H1 (cell line): ENCODE measurements around the gene IQUB. TPM values are rescaled to one million over a fixed set of nuclear protein-coding genes. Genes with fewer than 3 reads are reported as not detected.

Experiments
- CTCF ChIA-PET: fragments of 300-600 bp; sonication (Branson Sonifier 250); formaldehyde crosslinking; loops from one replicate; lab custom pipeline; 2021; ENCODE audit not compliant: partially characterized antibody; lab: Charles Lee
- POLR2A ChIA-PET: fragments of 300-600 bp; sonication (Branson Sonifier 250); formaldehyde crosslinking; loops from one replicate; lab custom pipeline; 2021; ENCODE audit warnings: inconsistent platforms; ENCODE audit not compliant: partially characterized antibody; lab: Charles Lee
- DNase-seq, 2 experiments: peaks; one replicate each; pipeline versions ENCODE4 v3.0.0 to v3.0.0-alpha.2; 2010 to 2022; ENCODE audit warnings: low spot score in 2 of 2, low read depth in 1 of 2, mixed read lengths in 1 of 2
- FAIRE-seq: peaks from 2 replicates; lab custom pipeline; 2011; peaks lifted over from hg19 to GRCh38; lab: Jason Lieb, UNC
- H2AFZ ChIP-seq: 2 replicates; pipeline ENCODE4 v1.8.1; 2012; ENCODE audit warnings: low read length, inconsistent platforms
- H2AK5ac ChIP-seq: 2 replicates; pipeline ENCODE4 v1.6.1; 2013; ENCODE audit warnings: low read depth, low read length
- H2BK120ac ChIP-seq: replicated peaks from 2 replicates; pipeline ENCODE3; 2013; ENCODE audit warnings: low read depth, low read length, inconsistent platforms
- H2BK12ac ChIP-seq: 2 replicates; pipeline ENCODE4 v1.6.1; 2013; ENCODE audit warnings: low read depth, low read length
- H2BK15ac ChIP-seq: 2 replicates; pipeline ENCODE4 v1.6.1; 2013; ENCODE audit warnings: low read length
- H2BK20ac ChIP-seq: 2 replicates; pipeline ENCODE4 v1.6.1; 2013; ENCODE audit warnings: low read length
- H2BK5ac ChIP-seq: 2 replicates; pipeline ENCODE4 v1.6.1; 2013; ENCODE audit warnings: low read depth, low read length
- H3K14ac ChIP-seq: 2 replicates; pipeline ENCODE4 v1.6.1; 2013; ENCODE audit warnings: inconsistent platforms; ENCODE audit not compliant: insufficient read length
- H3K18ac ChIP-seq: 2 replicates; pipeline ENCODE4 v1.6.1; 2013; ENCODE audit warnings: low read length; ENCODE audit errors: extremely low read depth
- H3K23ac ChIP-seq: 2 replicates; pipeline ENCODE4 v1.6.1; 2013; ENCODE audit warnings: inconsistent platforms; ENCODE audit not compliant: insufficient read length
- H3K23me2 ChIP-seq: 2 replicates; pipeline ENCODE4 v1.6.1; 2013; ENCODE audit warnings: low read depth, low read length
- H3K27ac ChIP-seq: 2 replicates; pipeline ENCODE4 v1.6.1; 2011; ENCODE audit warnings: low read depth, low read length, inconsistent platforms
- H3K27me3 ChIP-seq, 4 experiments: replicated peaks in 1 of 4; 1 replicate in 1 of 4; 2 replicates in 3 of 4; pipeline versions ENCODE4 v1.6.1 to v1.8.1; 2011 to 2013; ENCODE audit warnings: low read length in 3 of 4, mild to moderate bottlenecking in 3 of 4, inconsistent platforms in 2 of 4, mixed read lengths in 2 of 4, moderate library complexity in 1 of 4; ENCODE audit not compliant: control insufficient read depth in 3 of 4, insufficient read depth in 3 of 4; ENCODE audit errors: extremely low read depth in 1 of 4
- H3K36me3 ChIP-seq, 4 experiments: 2 replicates each; pipeline versions ENCODE4 v1.6.1 to v1.8.1; 2011 to 2013; ENCODE audit warnings: mild to moderate bottlenecking in 4 of 4, low read length in 3 of 4, moderate library complexity in 2 of 4, control low read depth in 1 of 4, inconsistent platforms in 1 of 4; ENCODE audit not compliant: insufficient read depth in 4 of 4, control insufficient read depth in 2 of 4
- H3K4ac ChIP-seq: replicated peaks from 2 replicates; pipeline ENCODE3; 2013; ENCODE audit warnings: low read length, low read depth, mixed read lengths, inconsistent platforms; ENCODE audit not compliant: insufficient read length
- H3K4me1 ChIP-seq, 4 experiments: replicated peaks in 1 of 4; 1 replicate in 1 of 4; 2 replicates in 3 of 4; pipeline versions ENCODE4 v1.6.1 to v1.8.1; 2011 to 2013; ENCODE audit warnings: low read length in 3 of 4, inconsistent platforms in 2 of 4, mixed read lengths in 1 of 4; ENCODE audit not compliant: insufficient read depth in 4 of 4, control insufficient read depth in 3 of 4
- H3K4me2 ChIP-seq, 2 experiments: 2 replicates each; pipeline versions ENCODE4 v1.6.1 to v1.8.1; 2011 to 2013; ENCODE audit warnings: low read depth in 2 of 2, low read length in 2 of 2, control low read depth in 1 of 2, inconsistent platforms in 1 of 2, mild to moderate bottlenecking in 1 of 2; ENCODE audit not compliant: insufficient read depth in 1 of 2
- H3K4me3 ChIP-seq, 4 experiments: fragments of 200-600, 300-600 bp in 1 of 4; sonication (generic), shearing (Covaris generic), sonication (Bioruptor Twin) in 1 of 4; 2 replicates each; pipeline versions ENCODE4 v1.5.1 to v1.8.1; 2011 to 2016; ENCODE audit warnings: low read length in 4 of 4, low read depth in 3 of 4, control low read depth in 2 of 4, inconsistent platforms in 2 of 4, mild to moderate bottlenecking in 2 of 4, mixed read lengths in 1 of 4, moderate library complexity in 1 of 4; ENCODE audit not compliant: insufficient read depth in 2 of 4; ENCODE audit errors: extremely low read depth in 1 of 4
- H3K56ac ChIP-seq: replicated peaks from 2 replicates; pipeline ENCODE3; 2013; ENCODE audit warnings: low read depth, mild to moderate bottlenecking, mixed read lengths, low read length, inconsistent platforms; ENCODE audit not compliant: insufficient read length
- H3K79me1 ChIP-seq: 2 replicates; pipeline ENCODE4 v1.6.1; 2013; ENCODE audit warnings: low read depth, low read length, control low read depth
- H3K79me2 ChIP-seq, 2 experiments: 2 replicates each; pipeline versions ENCODE4 v1.6.1 to v1.8.1; 2012 to 2013; ENCODE audit warnings: low read length in 2 of 2, mild to moderate bottlenecking in 2 of 2, inconsistent platforms in 1 of 2; ENCODE audit not compliant: insufficient read depth in 2 of 2, control insufficient read depth in 1 of 2
- H3K9ac ChIP-seq, 4 experiments: replicated peaks in 1 of 4; 1 replicate in 1 of 4; 2 replicates in 3 of 4; pipeline versions ENCODE4 v1.6.1 to v1.8.1; 2011 to 2013; ENCODE audit warnings: low read depth in 3 of 4, low read length in 3 of 4, control low read depth in 2 of 4, mild to moderate bottlenecking in 2 of 4, moderate library complexity in 2 of 4, inconsistent platforms in 1 of 4; ENCODE audit errors: extremely low read depth in 1 of 4
- H3K9me3 ChIP-seq, 2 experiments: 2 replicates each; pipeline versions ENCODE4 v1.6.1 to v1.8.1; 2012 to 2013; ENCODE audit warnings: mild to moderate bottlenecking in 2 of 2, moderate library complexity in 2 of 2, control low read depth in 1 of 2, inconsistent platforms in 1 of 2, low read depth in 1 of 2, low read length in 1 of 2, mixed read lengths in 1 of 2; ENCODE audit not compliant: insufficient read depth in 2 of 2
- H4K20me1 ChIP-seq, 2 experiments: replicated peaks in 1 of 2; 2 replicates each; pipeline versions ENCODE3 to v1.8.1; 2011 to 2013; ENCODE audit warnings: inconsistent platforms in 2 of 2, low read length in 2 of 2, mild to moderate bottlenecking in 1 of 2; ENCODE audit not compliant: insufficient read depth in 2 of 2, control insufficient read depth in 1 of 2
- H4K5ac ChIP-seq: 2 replicates; pipeline ENCODE4 v1.6.1; 2013; ENCODE audit warnings: low read length, low read depth, mixed read lengths, inconsistent platforms; ENCODE audit not compliant: insufficient read length
- H4K8ac ChIP-seq: 2 replicates; pipeline ENCODE4 v1.8.0; 2013; ENCODE audit warnings: mild to moderate bottlenecking, moderate library complexity, low read length, inconsistent platforms; ENCODE audit not compliant: insufficient read depth; ENCODE audit errors: extremely low read depth
- H4K91ac ChIP-seq: replicated peaks from 2 replicates; pipeline ENCODE3; 2013; ENCODE audit warnings: low read length, mixed read lengths, inconsistent platforms; ENCODE audit not compliant: insufficient read length
- CEBPB ChIP-seq: IDR thresholded peaks from 2 replicates; pipeline ENCODE4 v1.6.1; 2012; ENCODE audit warnings: low read depth, low read length
- EGR1 ChIP-seq: IDR thresholded peaks from 2 replicates; pipeline ENCODE4 v1.6.1; 2011; ENCODE audit warnings: low read depth, low read length, borderline replicate concordance
- GABPA ChIP-seq: IDR thresholded peaks from 2 replicates; pipeline ENCODE4 v1.6.1; 2011; ENCODE audit warnings: mild to moderate bottlenecking, low read length, moderate library complexity, borderline replicate concordance; ENCODE audit not compliant: insufficient read depth
- KDM1A ChIP-seq: fragments of 200-600, 300-600 bp; sonication (generic); IDR thresholded peaks from 2 replicates; pipeline ENCODE4 v1.7.1; 2016; ENCODE audit warnings: mild to moderate bottlenecking, low read length, borderline replicate concordance
- MAFK ChIP-seq: IDR thresholded peaks from 2 replicates; pipeline ENCODE4 v1.6.1; 2012; ENCODE audit warnings: low read depth, mild to moderate bottlenecking, improper control_type of control experiment, low read length
- POLR2A ChIP-seq, 2 experiments: IDR thresholded peaks; 1 replicate in 1 of 2; 2 replicates in 1 of 2; pipeline ENCODE4 v1.6.1; 2011; ENCODE audit warnings: low read depth in 2 of 2, low read length in 2 of 2, mild to moderate bottlenecking in 2 of 2; ENCODE audit errors: control extremely low read depth in 1 of 2
- POU5F1 ChIP-seq: IDR thresholded peaks from 2 replicates; pipeline ENCODE4 v1.6.1; 2011; ENCODE audit warnings: low read depth, mild to moderate bottlenecking, low read length, moderate library complexity
- SIN3A ChIP-seq, 2 experiments: IDR thresholded peaks in 1 of 2; conservative IDR thresholded peaks in 1 of 2; 2 replicates each; pipeline ENCODE4 v1.6.1; 2011 to 2012; ENCODE audit warnings: low read length in 2 of 2, improper control_type of control experiment in 1 of 2, low read depth in 1 of 2, mild to moderate bottlenecking in 1 of 2
- SP2 ChIP-seq: IDR thresholded peaks from 2 replicates; pipeline ENCODE4 v1.6.1; 2012; ENCODE audit warnings: mild to moderate bottlenecking, low read length, inconsistent platforms
- SRF ChIP-seq: IDR thresholded peaks from 2 replicates; pipeline ENCODE4 v1.6.1; 2011; ENCODE audit warnings: mild to moderate bottlenecking, low read depth, low read length, moderate library complexity
- ZNF274 ChIP-seq: IDR thresholded peaks from 2 replicates; pipeline ENCODE4 v1.7.0; 2012; ENCODE audit warnings: low read length, borderline replicate concordance; ENCODE audit errors: extremely low read depth
- WGBS, 2 experiments: shearing (Covaris generic) in 1 of 2; methylation state at CpG; one replicate each; pipeline versions ENCODE4 v1.1.6 to v1.1.7; 2013 to 2015; ENCODE audit warnings: low lambda C conversion rate in 2 of 2, mixed read lengths in 2 of 2, inconsistent platforms in 1 of 2, low coverage in 1 of 2, missing lambda C conversion rate in 1 of 2; ENCODE audit not compliant: insufficient replicate concordance in 2 of 2, insufficient coverage in 1 of 2, insufficient read length in 1 of 2; ENCODE audit errors: extremely low coverage in 1 of 2, missing lambda C conversion rate in 1 of 2; 5-methylcytosine and 5-hydroxymethylcytosine counted together
- polyA plus RNA-seq, 7 experiments: library from polyadenylated mRNA; depleted of rRNA in 3 of 7; stranded (reverse) in 5 of 7; unstranded in 2 of 7; fragments of >200 nt in 5 of 7; fragments of 200-250 nt in 2 of 7; gene quantifications; 1 replicate in 5 of 7; 2 replicates in 1 of 7; 4 replicates in 1 of 7; pipeline versions ENCODE4 v1.2.1 to v1.2.3, GENCODE V29; 2011 to 2013; ENCODE audit warnings: missing spikeins in 2 of 7, mixed read lengths in 2 of 7
- total RNA-seq: library from RNA; stranded (reverse); fragmentation: NEBNext Ultra II Directional; extraction: Animal tissue kit (Norgen Biotek cat#: 25700); gene quantifications from 2 replicates; pipeline ENCODE4 v1.2.1, GENCODE V29; 2021

The IQUB gene
- total and polyA plus RNA-seq, 2 of the 8 experiments (the other 6 are each of a cell fraction or from before 2014, with no cell fraction given): 0.12 to 0.82 TPM

DNA sequence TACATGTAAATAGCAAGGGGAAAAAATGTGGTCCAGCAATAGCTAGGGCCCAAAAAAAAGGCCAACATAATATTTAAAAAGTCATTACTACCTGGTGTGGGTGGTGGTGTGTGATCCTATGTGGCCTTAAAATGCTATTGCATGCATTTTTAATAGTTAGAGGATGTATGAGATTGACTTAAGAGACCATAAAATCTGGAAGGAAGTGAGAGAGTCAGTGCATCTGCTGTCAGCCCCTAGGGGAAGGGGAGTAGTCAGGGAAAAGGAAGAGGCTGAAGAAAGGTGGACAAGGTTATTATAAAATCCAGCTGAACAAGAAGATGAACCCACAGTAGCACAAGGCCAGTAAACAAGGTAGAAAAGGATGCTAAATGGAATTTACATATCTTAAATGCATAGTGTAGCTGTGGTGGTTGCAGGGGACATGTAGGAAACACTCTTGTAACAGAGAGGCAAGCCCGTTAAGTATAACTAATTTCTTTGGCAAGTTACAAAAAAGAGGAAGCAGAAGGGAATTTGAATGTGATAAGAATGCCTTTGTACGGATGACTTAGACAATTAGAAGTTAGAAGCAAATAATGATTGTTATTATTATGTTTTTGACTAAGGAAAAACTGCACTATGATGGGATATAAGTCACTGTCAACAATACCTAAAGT lies 35.1 kb upstream of the IQUB start:
- no peak overlapping the region for H3K9ac ChIP-seq
- no peak overlapping the region for H3K4me2 ChIP-seq
- no peak overlapping the region for H2BK12ac ChIP-seq
- ChIA-PET CTCF (interaction anchor here (0.6 to 1.1 kb wide), 5 partner anchors 8 to 34 kb away, joined by 3 to 4 read pairs (median 3); no protein-coding TSS in a partner anchor), POLR2A (no interaction called here)
- H4K8ac ChIP-seq: no peak overlapping the region
- no peaks in the 10 kb centered on the region for H4K20me1 ChIP-seq
- H3K4me3 ChIP-seq: no peak overlapping the region
- no peak for FAIRE-seq
- H3K9me3 ChIP-seq: no peaks in the 10 kb centered on the region
- H3K36me3 ChIP-seq: no peaks in the 10 kb centered on the region
- no peaks in the 10 kb centered on the region for H3K79me2 ChIP-seq
- H4K91ac ChIP-seq: no peak overlapping the region
- no peak overlapping the region for H3K27ac ChIP-seq
- no peak overlapping the region for H2BK20ac ChIP-seq
- no peak overlapping the region for H3K56ac ChIP-seq
- no peak overlapping the region for H2AK5ac ChIP-seq
- H3K4ac ChIP-seq: no peak overlapping the region
- H3K23ac ChIP-seq: no peak overlapping the region
- no peak overlapping the region for H4K5ac ChIP-seq
- peaks cover 0 to 2% (median 0%) of the 10 kb centered on the region in 4 experiments; a peak in 1 of 7 replicates for H3K4me1 ChIP-seq
- no peak overlapping the region for H2BK5ac ChIP-seq
- no peak overlapping the region for H3K18ac ChIP-seq
- H3K14ac ChIP-seq: no peak overlapping the region
- no peaks in the 10 kb centered on the region for H3K23me2 ChIP-seq
- H2BK120ac ChIP-seq: no peak overlapping the region
- H3K27me3 ChIP-seq: no peaks in the 10 kb centered on the region
- no peak overlapping the region for H2AFZ ChIP-seq
- H3K79me1 ChIP-seq: no peaks in the 10 kb centered on the region
- no peak overlapping the region for H2BK15ac ChIP-seq
- whole genome bisulfite sequencing, 2 experiments: 91% methylated on average over 2 of the region's 2 CpGs; no CpG with 5 or more reads in 1 of the 2 experiments
- no peak for DNase-seq
- TF ChIP-seq SRF (no peak), POLR2A (IDR thresholded peaks at IDR 0.05; ENCODE audit: control extremely low read depth in 1 of 2, low read depth in 2 of 2, low read length in 2 of 2) (no peak), SP2 (no peak), EGR1 (no peak), MAFK (no peak), SIN3A (conservative IDR thresholded peaks at IDR 0.05 in 1 of 2, IDR thresholded peaks at IDR 0.05 in 1 of 2; ENCODE audit: low read depth in 1 of 2, low read length in 2 of 2) (no peak), POU5F1 (no peak), CEBPB (no peak), ZNF274 (no peak), GABPA (no peak), KDM1A (no peak)
